ENCODE results near the gene AVEN.

- TF ChIP-seq, protein P1, sequence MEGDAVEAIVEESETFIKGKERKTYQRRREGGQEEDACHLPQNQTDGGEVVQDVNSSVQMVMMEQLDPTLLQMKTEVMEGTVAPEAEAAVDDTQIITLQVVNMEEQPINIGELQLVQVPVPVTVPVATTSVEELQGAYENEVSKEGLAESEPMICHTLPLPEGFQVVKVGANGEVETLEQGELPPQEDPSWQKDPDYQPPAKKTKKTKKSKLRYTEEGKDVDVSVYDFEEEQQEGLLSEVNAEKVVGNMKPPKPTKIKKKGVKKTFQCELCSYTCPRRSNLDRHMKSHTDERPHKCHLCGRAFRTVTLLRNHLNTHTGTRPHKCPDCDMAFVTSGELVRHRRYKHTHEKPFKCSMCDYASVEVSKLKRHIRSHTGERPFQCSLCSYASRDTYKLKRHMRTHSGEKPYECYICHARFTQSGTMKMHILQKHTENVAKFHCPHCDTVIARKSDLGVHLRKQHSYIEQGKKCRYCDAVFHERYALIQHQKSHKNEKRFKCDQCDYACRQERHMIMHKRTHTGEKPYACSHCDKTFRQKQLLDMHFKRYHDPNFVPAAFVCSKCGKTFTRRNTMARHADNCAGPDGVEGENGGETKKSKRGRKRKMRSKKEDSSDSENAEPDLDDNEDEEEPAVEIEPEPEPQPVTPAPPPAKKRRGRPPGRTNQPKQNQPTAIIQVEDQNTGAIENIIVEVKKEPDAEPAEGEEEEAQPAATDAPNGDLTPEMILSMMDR (IDR thresholded peaks at IDR 0.05): no peak
- no peak for TF ChIP-seq POLR2A (IDR thresholded peaks at IDR 0.05)
Observed at GRCh38 chr15:33872416-33873106, 166.4 kb downstream of the AVEN start.
